Activated CD4-positive, alpha-beta memory T cell treated with anti-CD3 and anti-CD28 coated beads, Interleukin-2, amount 10 ng/mL, durations not matched to agents 7 days and 5 days (primary cell): Measurements from ENCODE around the gene NLRP7. TPM values are rescaled to one million over a fixed set of nuclear protein-coding genes. Genes with fewer than 3 reads are reported as not detected.

Experiments
- CTCF ChIA-PET: fragments of 350-600 bp; sonication (Branson Sonifier 250); formaldehyde crosslinking; loops from one replicate; lab custom pipeline; 2021; ENCODE audit warnings: antibody characterized with exemption, inconsistent platforms; lab: Charles Lee
- POLR2A ChIA-PET: fragments of 350-600 bp; sonication (Branson Sonifier 250); formaldehyde crosslinking; loops from one replicate; lab custom pipeline; 2021; ENCODE audit warnings: antibody characterized with exemption; lab: Charles Lee
- DNase-seq: peaks from one replicate; pipeline ENCODE4 v3.0.0-alpha.2; 2020
- H3K27ac Mint-ChIP-seq: one replicate; pipeline ENCODE4 v1.8.0; 2021; ENCODE audit warnings: mild to moderate bottlenecking, mixed read lengths
- H3K27me3 Mint-ChIP-seq: one replicate; pipeline ENCODE4 v1.8.0; 2021; ENCODE audit warnings: mixed read lengths
- H3K36me3 Mint-ChIP-seq: one replicate; pipeline ENCODE4 v1.8.0; 2021; ENCODE audit warnings: low read depth, mixed read lengths
- H3K4me1 Mint-ChIP-seq: one replicate; pipeline ENCODE4 v1.8.0; 2021; ENCODE audit warnings: mixed read lengths
- H3K4me3 Mint-ChIP-seq: one replicate; pipeline ENCODE4 v1.8.0; 2021; ENCODE audit warnings: mild to moderate bottlenecking, mixed read lengths
- H3K9me3 Mint-ChIP-seq: one replicate; pipeline ENCODE4 v1.8.0; 2021; ENCODE audit warnings: mixed read lengths
- total RNA-seq, 2 experiments: library from RNA; stranded (reverse); gene quantifications; one replicate each; pipeline ENCODE4 v1.2.3, GENCODE V29; 2021

Gene NLRP7
- total RNA-seq, 2 experiments from 2014 or later, result not detected

DNA sequence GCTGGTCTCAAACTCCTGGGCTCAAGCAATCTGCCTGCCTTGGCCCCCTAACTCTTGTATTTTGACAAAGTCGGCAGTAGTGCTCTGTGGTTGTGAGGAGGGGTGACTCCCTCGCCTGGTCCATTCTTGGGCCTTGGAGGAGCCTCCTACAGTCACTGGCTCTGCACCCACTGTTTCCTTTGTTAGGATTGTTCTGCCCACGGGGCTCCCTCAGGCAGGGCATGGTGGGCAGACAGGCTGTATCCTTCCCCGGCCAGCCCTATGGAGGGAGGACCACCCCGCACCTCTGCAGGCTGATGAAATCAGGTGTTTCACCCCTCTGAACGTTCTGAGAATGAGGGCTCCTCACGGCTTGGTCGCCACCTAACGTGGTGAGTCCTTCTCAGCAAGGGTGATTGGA, 64.1 kb downstream of the NLRP7 start:
- POLR2A ChIA-PET, result no interaction called here
- no peak overlapping the region for H3K4me3 Mint-ChIP-seq
- H3K4me1 Mint-ChIP-seq, result peaks cover 9% of the 10 kb centered on the region
- H3K27me3 Mint-ChIP-seq, result peaks cover 8% of the 10 kb centered on the region
- CTCF ChIA-PET, result interaction anchor here (1.0 kb wide), 1 partner anchor 277 kb away, joined by 3 read pairs; no protein-coding TSS in a partner anchor
- no peak for DNase-seq
- H3K27ac Mint-ChIP-seq, result no peak overlapping the region
- no peaks in the 10 kb centered on the region for H3K36me3 Mint-ChIP-seq
- H3K9me3 Mint-ChIP-seq, result no peaks in the 10 kb centered on the region

DNA sequence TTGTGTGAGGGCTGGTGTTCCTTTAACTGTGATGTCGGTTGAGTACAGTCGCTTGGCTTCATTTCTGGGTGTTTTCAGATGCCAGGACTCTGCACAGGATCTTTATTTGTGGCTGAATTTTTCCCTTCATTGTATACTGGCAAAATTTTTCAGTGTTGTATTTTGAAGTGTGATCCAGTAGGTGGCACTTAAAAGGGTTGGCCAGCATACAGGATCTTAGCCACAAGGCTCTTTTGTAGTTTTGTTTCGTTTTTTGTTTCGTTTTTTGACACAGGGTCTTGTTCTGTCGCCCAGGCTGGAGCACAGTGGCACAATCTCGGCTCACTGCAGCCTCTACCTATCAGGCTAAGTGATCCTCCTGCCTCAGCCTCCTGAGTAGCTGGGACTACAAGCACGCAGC, 64.6 kb downstream of the NLRP7 start:
- Mint-ChIP-seq H3K36me3 (no peaks in the 10 kb centered on the region), H3K4me1 (peaks cover 9% of the 10 kb centered on the region), H3K27me3 (peaks cover 8% of the 10 kb centered on the region), H3K4me3 (peak overlapping the region; percentile 51), H3K9me3 (no peaks in the 10 kb centered on the region), H3K27ac (peak overlapping the region; percentile 62)
- POLR2A ChIA-PET, result no interaction called here
- CTCF ChIA-PET, result interaction anchor here (0.7 to 2.7 kb wide), 3 partner anchors 11 to 278 kb away, joined by 3 to 14 read pairs (median 3); partner anchors contain the start of gene RDH13
- peak; percentile 21 for DNase-seq

DNA sequence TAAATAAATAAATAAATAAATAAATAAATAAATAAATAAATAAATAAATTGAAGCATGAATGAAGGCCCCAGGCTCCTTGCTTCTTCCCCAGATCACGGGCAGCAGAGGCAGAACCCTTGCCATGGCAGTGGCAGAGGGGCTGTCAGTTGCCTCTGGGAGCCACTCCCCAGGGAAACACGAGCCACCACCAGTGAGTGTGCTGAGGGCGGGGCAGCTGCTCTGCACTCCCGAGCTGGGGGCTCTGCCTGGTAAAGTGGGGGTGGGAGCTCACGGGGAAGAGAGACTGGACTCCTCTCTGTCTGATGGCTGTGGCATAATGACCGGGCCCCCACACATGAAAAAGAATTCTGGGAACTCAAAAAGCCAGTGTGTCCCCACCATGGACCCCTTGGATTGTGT, 65.4 kb downstream of the NLRP7 start:
- H3K36me3 Mint-ChIP-seq, result no peaks in the 10 kb centered on the region
- no peak overlapping the region for H3K4me3 Mint-ChIP-seq
- DNase-seq, result no peak
- no peak overlapping the region for H3K27ac Mint-ChIP-seq
- peaks cover 9% of the 10 kb centered on the region for H3K4me1 Mint-ChIP-seq
- H3K9me3 Mint-ChIP-seq, result no peaks in the 10 kb centered on the region
- CTCF ChIA-PET, result interaction anchor here (1.1 to 2.7 kb wide), 13 partner anchors 10 to 622 kb away, joined by 3 to 14 read pairs (median 5); partner anchors contain the start of genes PPP1R12C and RDH13
- POLR2A ChIA-PET, result interaction anchor here (1.2 kb wide), 1 partner anchor 279 kb away, joined by 3 read pairs; no protein-coding TSS in a partner anchor
- peaks cover 15% of the 10 kb centered on the region for H3K27me3 Mint-ChIP-seq

DNA sequence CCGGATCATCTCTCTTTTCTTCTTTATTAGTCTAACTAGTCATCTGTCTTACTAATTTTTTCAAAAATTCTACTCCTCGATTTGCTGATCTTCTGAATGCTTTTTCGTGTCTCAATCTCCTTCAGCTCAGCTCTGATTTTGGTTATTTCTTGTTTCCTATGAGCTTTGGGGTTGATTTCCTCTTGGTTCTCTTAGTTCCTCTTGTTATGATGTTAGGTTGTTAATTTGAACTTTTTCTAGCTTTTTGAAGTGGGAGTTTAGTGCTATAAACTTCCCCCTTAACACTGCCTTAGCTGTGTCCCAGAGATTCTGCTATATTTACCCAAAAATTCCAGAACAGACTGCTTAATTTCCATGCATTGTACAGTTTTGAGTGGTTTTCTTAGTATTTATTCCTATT, 69.9 kb downstream of the NLRP7 start:
- POLR2A ChIA-PET, result no interaction called here
- no peak overlapping the region for H3K27ac Mint-ChIP-seq
- no peaks in the 10 kb centered on the region for H3K9me3 Mint-ChIP-seq
- no peak overlapping the region for H3K4me3 Mint-ChIP-seq
- no peak for DNase-seq
- H3K4me1 Mint-ChIP-seq, result peaks cover 6% of the 10 kb centered on the region
- H3K27me3 Mint-ChIP-seq, result peaks cover 21% of the 10 kb centered on the region
- no peaks in the 10 kb centered on the region for H3K36me3 Mint-ChIP-seq
- CTCF ChIA-PET, result interaction anchor here (0.7 kb wide), 1 partner anchor 90 kb away, joined by 3 read pairs; no protein-coding TSS in a partner anchor

GRCh38 chr19:54875506-54875905, 71.8 kb downstream of the NLRP7 start:
- POLR2A ChIA-PET, result no interaction called here
- Mint-ChIP-seq H3K4me1 (peaks cover 6% of the 10 kb centered on the region), H3K27me3 (peaks cover 17% of the 10 kb centered on the region), H3K36me3 (no peaks in the 10 kb centered on the region), H3K9me3 (peaks cover 3% of the 10 kb centered on the region), H3K27ac (no peak overlapping the region), H3K4me3 (no peak overlapping the region)
- DNase-seq, result no peak
- CTCF ChIA-PET, result interaction anchor here (0.9 to 1.0 kb wide), 2 partner anchors 43 to 276 kb away, joined by 3 read pairs; no protein-coding TSS in a partner anchor

DNA sequence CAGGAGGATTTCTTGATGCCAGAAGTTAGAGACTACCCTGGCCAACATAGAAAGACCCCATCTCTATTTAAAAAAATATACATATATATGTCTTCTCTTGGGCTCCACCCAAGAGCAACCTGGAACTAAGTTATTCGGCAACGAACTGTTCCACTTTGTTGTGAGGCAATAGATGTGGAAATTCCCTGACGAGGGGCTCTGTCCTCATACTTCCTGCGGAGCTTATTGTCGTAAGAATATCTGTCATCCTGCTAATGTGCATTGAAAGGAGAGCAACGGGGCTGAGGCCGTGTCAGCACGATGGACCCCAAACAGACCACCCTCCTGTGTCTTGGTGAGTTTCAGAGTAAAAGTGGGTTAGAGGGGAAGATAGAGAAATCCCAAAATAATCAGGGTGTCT, 73.3 kb downstream of the NLRP7 start, which contains the start of gene FCAR:
TSS of gene FCAR (plus strand) at position 246 of the 400 bp plus-strand sequence. CDS start at position 301, 55 bp downstream.
- Mint-ChIP-seq H3K27me3 (peaks cover 13% of the 10 kb centered on the region), H3K4me3 (no peak within 1 kb of the TSS), H3K27ac (no peak within 1 kb of the TSS), H3K4me1 (peaks cover 6% of the 10 kb centered on the region), H3K36me3 (no peaks in the 10 kb centered on the region), H3K9me3 (peaks cover 3% of the 10 kb centered on the region)
- CTCF ChIA-PET, result interaction anchor here (0.6 kb wide), 1 partner anchor 178 kb away, joined by 3 read pairs; no protein-coding TSS in a partner anchor
- no peak for DNase-seq
- POLR2A ChIA-PET, result no interaction called here

Other genes with a start within 250 kb of the NLRP7 start
- gene KIR3DL3, start 223.1 kb downstream of the NLRP7 start, total RNA-seq, result not detected
- gene KIR2DL3, start 209.0 kb downstream of the NLRP7 start, total RNA-seq, result not detected
- not detected for gene KIR2DL1, start 177.7 kb downstream of the NLRP7 start, total RNA-seq
- not detected for gene KIR2DL4, start 143.9 kb downstream of the NLRP7 start, total RNA-seq
- under 1 TPM in 1 of 2 experiments, not detected in 1; 0.23 TPM for gene KIR3DL1, start 131.1 kb downstream of the NLRP7 start, total RNA-seq
- gene KIR2DS4, start 114.9 kb downstream of the NLRP7 start, total RNA-seq, result not detected
- 1 to 10 TPM in 1 of 2 experiments, under 1 TPM in 1; 0.75 to 1.1 TPM for gene KIR3DL2, start 97.1 kb downstream of the NLRP7 start, total RNA-seq
- not detected for gene FCAR, start 73.3 kb downstream of the NLRP7 start, total RNA-seq
- gene NCR1, start 41.4 kb downstream of the NLRP7 start, total RNA-seq, result not detected
- 10 to 100 TPM; 14.3 to 14.8 TPM for gene NLRP2, start 18.8 kb upstream of the NLRP7 start, total RNA-seq
- under 1 TPM in 1 of 2 experiments, not detected in 1; 0.18 TPM for gene GP6, start 90.7 kb upstream of the NLRP7 start, total RNA-seq
- 10 to 100 TPM; 15.3 to 15.5 TPM for gene RDH13, start 115.6 kb upstream of the NLRP7 start, total RNA-seq
- gene EPS8L1, start 128.3 kb upstream of the NLRP7 start, total RNA-seq, result 1 to 10 TPM; 6.9 to 7.6 TPM
- 100 to 1,000 TPM; 132 to 134 TPM for gene PPP1R12C, start 170.1 kb upstream of the NLRP7 start, total RNA-seq
- under 1 TPM; 0.38 to 0.68 TPM for gene TNNT1, start 201.7 kb upstream of the NLRP7 start, total RNA-seq
- not detected for gene TNNI3, start 210.2 kb upstream of the NLRP7 start, total RNA-seq
- gene DNAAF3, start 219.1 kb upstream of the NLRP7 start, total RNA-seq, result not detected
- gene SYT5, start 232.8 kb upstream of the NLRP7 start, total RNA-seq, result not detected